Lower leg skin (tissue), 3 donors: ENCODE data around the gene SFMBT2.

Experiments used
- POLR2A ChIP-seq, 2 donors: fragments of 450-650 bp; IDR thresholded peaks; one replicate each; pipeline ENCODE4 v1.6.1; 2016 to 2017; ENCODE audit warnings: antibody characterized with exemption in 2 of 2, mild to moderate bottlenecking in 1 of 2, moderate library complexity in 1 of 2
- TF ChIP-seq, protein P1 (sequence below), 3 donors: fragments of 450-650 bp; IDR thresholded peaks; one replicate each; pipeline ENCODE4 v1.5.1; 2016; ENCODE audit warnings: antibody characterized with exemption in 3 of 3, mild to moderate bottlenecking in 3 of 3, moderate library complexity in 2 of 3

DNA sequence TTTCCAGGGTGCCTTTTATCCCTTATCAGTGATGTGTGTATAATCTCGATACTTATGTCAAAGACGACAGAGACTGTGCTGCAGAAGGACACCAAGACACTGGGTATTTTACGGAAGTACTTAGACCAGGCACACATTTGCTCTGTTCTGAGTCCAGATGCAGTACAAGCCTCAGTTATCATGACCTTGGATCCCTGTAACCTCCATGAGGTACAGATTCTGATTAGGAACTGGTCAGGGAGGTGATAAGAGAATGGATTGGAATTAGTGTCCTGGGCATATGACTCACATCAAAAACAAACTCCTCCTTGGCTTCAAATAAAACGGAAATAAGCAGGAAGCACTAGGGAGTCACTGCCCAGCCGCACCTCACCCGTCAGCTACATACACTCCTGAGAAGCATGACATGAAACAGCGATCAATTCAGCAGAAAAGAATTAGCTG, 146.5 kb downstream of the SFMBT2 start:
- TF ChIP-seq, protein P1, sequence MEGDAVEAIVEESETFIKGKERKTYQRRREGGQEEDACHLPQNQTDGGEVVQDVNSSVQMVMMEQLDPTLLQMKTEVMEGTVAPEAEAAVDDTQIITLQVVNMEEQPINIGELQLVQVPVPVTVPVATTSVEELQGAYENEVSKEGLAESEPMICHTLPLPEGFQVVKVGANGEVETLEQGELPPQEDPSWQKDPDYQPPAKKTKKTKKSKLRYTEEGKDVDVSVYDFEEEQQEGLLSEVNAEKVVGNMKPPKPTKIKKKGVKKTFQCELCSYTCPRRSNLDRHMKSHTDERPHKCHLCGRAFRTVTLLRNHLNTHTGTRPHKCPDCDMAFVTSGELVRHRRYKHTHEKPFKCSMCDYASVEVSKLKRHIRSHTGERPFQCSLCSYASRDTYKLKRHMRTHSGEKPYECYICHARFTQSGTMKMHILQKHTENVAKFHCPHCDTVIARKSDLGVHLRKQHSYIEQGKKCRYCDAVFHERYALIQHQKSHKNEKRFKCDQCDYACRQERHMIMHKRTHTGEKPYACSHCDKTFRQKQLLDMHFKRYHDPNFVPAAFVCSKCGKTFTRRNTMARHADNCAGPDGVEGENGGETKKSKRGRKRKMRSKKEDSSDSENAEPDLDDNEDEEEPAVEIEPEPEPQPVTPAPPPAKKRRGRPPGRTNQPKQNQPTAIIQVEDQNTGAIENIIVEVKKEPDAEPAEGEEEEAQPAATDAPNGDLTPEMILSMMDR (IDR thresholded peaks at IDR 0.05): no peak
- no peak for TF ChIP-seq POLR2A (IDR thresholded peaks at IDR 0.05)
